GM18909 (cell line): Measurements from ENCODE around the gene CDCP2.
"Not testable (repeated sequence)": the region's sequence is repeated elsewhere in the genome, so short reads cannot be mapped to it uniquely, and the experiment has no call there.

Source experiments
- ATAC-seq: cut with Tn5 transposase; IDR thresholded peaks from one replicate; pipeline ENCODE4 v1.9.1; 2021; ENCODE audit warnings: mild to moderate bottlenecking; ENCODE audit not compliant: unreplicated experiment, poor library complexity

CDCP2 gene

GRCh38 chr1:54168206-54168965 lies 15.6 kb upstream of the CDCP2 start:
- ATAC-seq, result no peak

- no peak for ATAC-seq
Measured at GRCh38 chr1:54167422-54168139, 14.8 kb upstream of the CDCP2 start.

GRCh38 chr1:54166357-54166756 lies 13.6 kb upstream of the CDCP2 start:
- not testable (repeated sequence) for ATAC-seq

- ATAC-seq, result no peak
Measured at GRCh38 chr1:54165146-54165545, 12.3 kb upstream of the CDCP2 start.

GRCh38 chr1:54163573-54163972 lies 10.8 kb upstream of the CDCP2 start:
- ATAC-seq, result no peak

GRCh38 chr1:54163051-54163450 lies 10.3 kb upstream of the CDCP2 start:
- no peak for ATAC-seq

GRCh38 chr1:54161495-54162168 lies 8.8 kb upstream of the CDCP2 start:
- no peak for ATAC-seq

GRCh38 chr1:54160351-54160750 lies 7.6 kb upstream of the CDCP2 start:
- no peak for ATAC-seq

GRCh38 chr1:54159733-54160316 lies 7.0 kb upstream of the CDCP2 start:
- no peak for ATAC-seq

GRCh38 chr1:54158071-54158470 lies 5.3 kb upstream of the CDCP2 start:
- ATAC-seq, result no peak

GRCh38 chr1:54157401-54157800 lies 4.6 kb upstream of the CDCP2 start:
- no peak for ATAC-seq

GRCh38 chr1:54156986-54157385 lies 4.2 kb upstream of the CDCP2 start:
- ATAC-seq, result no peak

- no peak for ATAC-seq
Measured at GRCh38 chr1:54156201-54156600, 3.4 kb upstream of the CDCP2 start.

GRCh38 chr1:54153535-54154439 lies 987 bp upstream of the CDCP2 start:
- no peak for ATAC-seq

- no peak for ATAC-seq
Measured at GRCh38 chr1:54151013-54151412, 1.8 kb downstream of the CDCP2 start.

GRCh38 chr1:54149734-54150133 lies 3.1 kb downstream of the CDCP2 start:
- no peak for ATAC-seq

- no peak for ATAC-seq
Measured at GRCh38 chr1:54144366-54144765, 8.4 kb downstream of the CDCP2 start.

GRCh38 chr1:54142146-54142900 lies 10.5 kb downstream of the CDCP2 start:
- ATAC-seq, result no peak

- ATAC-seq, result no peak
Measured at GRCh38 chr1:54139711-54140110, 13.1 kb downstream of the CDCP2 start.
